Measurements from ENCODE around the gene SLC29A1.

GRCh38 chr6:44256775-44257024 lies 33.3 kb downstream of the SLC29A1 start:
- TF ChIP-seq CTCF (IDR thresholded peaks at IDR 0.05; ENCODE audit: low read depth, low read length) (no peak), MYC (IDR thresholded peaks at IDR 0.05; ENCODE audit: low read depth, low read length) (no peak)
